Measurements from ENCODE around the gene RCOR2.

The RCOR2 gene

DNA sequence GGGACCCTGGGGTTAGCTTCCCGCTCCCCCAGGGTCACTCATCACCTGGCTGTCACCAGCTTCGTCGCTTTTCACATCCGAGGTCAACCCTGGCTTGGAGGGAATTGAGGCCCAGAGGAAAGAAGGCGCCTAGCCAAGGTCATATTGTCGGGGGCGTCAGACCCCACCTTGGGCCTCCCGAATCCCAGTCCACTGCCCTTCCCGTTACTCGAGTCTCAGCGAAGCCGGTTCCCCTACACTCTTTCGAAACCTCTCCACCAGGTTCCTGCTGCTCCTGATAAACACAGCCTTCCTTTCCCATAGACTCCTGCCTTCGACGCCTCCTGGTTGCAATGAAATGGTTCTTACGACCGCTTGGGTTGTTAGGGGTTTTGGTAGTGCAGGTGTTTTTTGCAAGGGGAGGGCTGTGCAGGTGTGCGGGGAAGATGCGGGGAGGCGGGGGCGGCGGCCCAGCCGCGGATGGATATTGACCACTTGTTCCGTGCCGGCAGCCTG, 22.5 kb upstream of the RCOR2 start:
- H3K4me3 ChIP-seq (ENCODE audit: low read depth, low read length) = peak overlapping the region; percentile 83
- in situ Hi-C loops (cut with HindIII; ENCODE audit: low sequenced_read_pairs) = loop anchor here (5.0 kb wide), 1 partner anchor 37 kb away; no protein-coding TSS in a partner anchor
- DNase-seq (ENCODE audit: low read depth) = no peak
- TF ChIP-seq CTCF (IDR thresholded peaks at IDR 0.05; ENCODE audit: low read depth, low read length, missing control alignments) = no peak

GRCh38 chr11:63938479-63939396, 21.8 kb upstream of the RCOR2 start, which contains the start of gene NAA40:
TSS of gene NAA40 (plus strand) at chr11:63939002. CDS start at chr11:63939097, 95 bp downstream.
- peak within 1 kb of the TSS; percentile 83 for H3K4me3 ChIP-seq (ENCODE audit: low read depth, low read length)
- no peak for TF ChIP-seq CTCF (IDR thresholded peaks at IDR 0.05; ENCODE audit: low read depth, low read length, missing control alignments)
- DNase-seq (ENCODE audit: low read depth) = peak; percentile 93
- in situ Hi-C loops (cut with HindIII; ENCODE audit: low sequenced_read_pairs) = loop anchor here (5.0 kb wide), 1 partner anchor 36 kb away; no protein-coding TSS in a partner anchor

GRCh38 chr11:63937713-63938478, 20.9 kb upstream of the RCOR2 start:
- in situ Hi-C loops (cut with HindIII; ENCODE audit: low sequenced_read_pairs) = loop anchor here (5.0 kb wide), 1 partner anchor 36 kb away; no protein-coding TSS in a partner anchor
- DNase-seq (ENCODE audit: low read depth) = no peak
- no peak for TF ChIP-seq CTCF (IDR thresholded peaks at IDR 0.05; ENCODE audit: low read depth, low read length, missing control alignments)
- H3K4me3 ChIP-seq (ENCODE audit: low read depth, low read length) = peak overlapping the region; percentile 83

GRCh38 chr11:63933459-63933858, 16.5 kb upstream of the RCOR2 start:
- H3K4me3 ChIP-seq (ENCODE audit: low read depth, low read length) = no peak overlapping the region
- in situ Hi-C loops (cut with HindIII; ENCODE audit: low sequenced_read_pairs) = no loop called here
- no peak for DNase-seq (ENCODE audit: low read depth)
- no peak for TF ChIP-seq CTCF (IDR thresholded peaks at IDR 0.05; ENCODE audit: low read depth, low read length, missing control alignments)

GRCh38 chr11:63931876-63932275, 14.9 kb upstream of the RCOR2 start:
- no peak for DNase-seq (ENCODE audit: low read depth)
- no peak overlapping the region for H3K4me3 ChIP-seq (ENCODE audit: low read depth, low read length)
- in situ Hi-C loops (cut with HindIII; ENCODE audit: low sequenced_read_pairs) = no loop called here
- no peak for TF ChIP-seq CTCF (IDR thresholded peaks at IDR 0.05; ENCODE audit: low read depth, low read length, missing control alignments)

- in situ Hi-C loops (cut with HindIII; ENCODE audit: low sequenced_read_pairs) = no loop called here
- no peak for DNase-seq (ENCODE audit: low read depth)
- no peak for TF ChIP-seq CTCF (IDR thresholded peaks at IDR 0.05; ENCODE audit: low read depth, low read length, missing control alignments)
- no peak overlapping the region for H3K4me3 ChIP-seq (ENCODE audit: low read depth, low read length)
Observed at GRCh38 chr11:63931045-63931444, 14.1 kb upstream of the RCOR2 start.

All from astrocyte of the cerebellum (primary cell).